Thyroid gland (tissue), 4 donors: Measurements from ENCODE around the gene AFF2.

Experiments used
- POLR2A ChIP-seq, 2 donors: fragments of 450-650 bp; IDR thresholded peaks; one replicate each; pipeline ENCODE4 v1.6.1; 2017; ENCODE audit warnings: antibody characterized with exemption in 2 of 2, mild to moderate bottlenecking in 2 of 2, moderate library complexity in 1 of 2
- TF ChIP-seq, protein P1 (sequence below), 6 experiments: fragments of 200-600 bp in 3 of 6; fragments of 450-650 bp in 3 of 6; sonication (generic) in 3 of 6; IDR thresholded peaks; one replicate each; pipeline ENCODE4 v1.5.1; 2016 to 2019; ENCODE audit warnings: antibody characterized with exemption in 6 of 6, mild to moderate bottlenecking in 2 of 6, inconsistent platforms in 1 of 6, moderate library complexity in 1 of 6

GRCh38 chrX:148808833-148809232 is 308.4 kb downstream of the AFF2 start:
- TF ChIP-seq, protein P1, sequence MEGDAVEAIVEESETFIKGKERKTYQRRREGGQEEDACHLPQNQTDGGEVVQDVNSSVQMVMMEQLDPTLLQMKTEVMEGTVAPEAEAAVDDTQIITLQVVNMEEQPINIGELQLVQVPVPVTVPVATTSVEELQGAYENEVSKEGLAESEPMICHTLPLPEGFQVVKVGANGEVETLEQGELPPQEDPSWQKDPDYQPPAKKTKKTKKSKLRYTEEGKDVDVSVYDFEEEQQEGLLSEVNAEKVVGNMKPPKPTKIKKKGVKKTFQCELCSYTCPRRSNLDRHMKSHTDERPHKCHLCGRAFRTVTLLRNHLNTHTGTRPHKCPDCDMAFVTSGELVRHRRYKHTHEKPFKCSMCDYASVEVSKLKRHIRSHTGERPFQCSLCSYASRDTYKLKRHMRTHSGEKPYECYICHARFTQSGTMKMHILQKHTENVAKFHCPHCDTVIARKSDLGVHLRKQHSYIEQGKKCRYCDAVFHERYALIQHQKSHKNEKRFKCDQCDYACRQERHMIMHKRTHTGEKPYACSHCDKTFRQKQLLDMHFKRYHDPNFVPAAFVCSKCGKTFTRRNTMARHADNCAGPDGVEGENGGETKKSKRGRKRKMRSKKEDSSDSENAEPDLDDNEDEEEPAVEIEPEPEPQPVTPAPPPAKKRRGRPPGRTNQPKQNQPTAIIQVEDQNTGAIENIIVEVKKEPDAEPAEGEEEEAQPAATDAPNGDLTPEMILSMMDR (IDR thresholded peaks at IDR 0.05), result no peak
- no peak for TF ChIP-seq POLR2A (IDR thresholded peaks at IDR 0.05)
